ENCODE results near the gene GTPBP1. TPM values are rescaled to one million over a fixed set of nuclear protein-coding genes. Genes with fewer than 3 reads are reported as not detected.
A peak's percentile ranks its signal among the peaks of the same experiment; 100 is the strongest.

GTPBP1 gene
- total RNA-seq, 2 experiments from 2014 or later: 51.1 to 95.0 TPM

DNA sequence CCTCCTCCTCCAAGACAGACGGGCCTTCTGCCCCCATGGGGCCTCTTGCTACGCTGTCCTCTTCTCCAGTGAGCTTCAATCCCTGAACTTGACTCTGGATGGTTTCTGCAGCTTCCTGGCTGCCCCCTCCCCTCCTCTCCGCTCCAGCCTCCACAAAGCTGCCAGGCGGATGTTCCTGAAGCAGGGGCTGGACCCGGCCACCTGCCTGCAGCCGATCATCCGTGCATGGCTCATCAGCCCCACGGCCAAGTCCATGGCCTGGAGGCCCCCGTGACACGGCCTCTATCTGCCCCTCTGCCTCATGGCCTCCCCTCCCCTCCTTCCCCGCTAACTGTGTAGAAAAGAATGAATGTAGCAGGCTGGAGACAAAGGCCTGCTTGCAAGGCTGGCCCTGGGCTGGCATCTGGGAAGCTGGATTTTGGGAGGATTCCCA, 56.8 kb downstream of the GTPBP1 start:
- H2AFZ ChIP-seq (ENCODE audit: low read length): no peak overlapping the region
- no peaks in the 10 kb centered on the region for H3K9me3 ChIP-seq (ENCODE audit: low read length)
- POLR2A ChIA-PET: no interaction called here
- H3K4me3 ChIP-seq (ENCODE audit: low read depth, low read length, poor library complexity, severe bottlenecking): no peak overlapping the region
- intact Hi-C loops (cut with micrococcal nuclease; ENCODE audit: unreplicated experiment): no loop called here
- no peaks in the 10 kb centered on the region for H3K79me2 ChIP-seq (ENCODE audit: insufficient read depth, low read depth, low read length)
- no peak for DNase-seq (ENCODE audit: low spot score)
- no peak overlapping the region for H3K27ac ChIP-seq (ENCODE audit: low read depth, low read length, poor library complexity, severe bottlenecking)
- TF ChIP-seq EZH2phosphoT487 (IDR thresholded peaks at IDR 0.05; ENCODE audit: borderline replicate concordance, low read depth, low read length): no peak
- TF ChIP-seq CTCF (conservative IDR thresholded peaks at IDR 0.05; ENCODE audit: low read length): no peak
- no TSS peak for BruUV-seq (replicated peaks)
- no peaks in the 10 kb centered on the region for H3K36me3 ChIP-seq (ENCODE audit: insufficient read depth, low read length)
- peaks cover 11% of the 10 kb centered on the region for H3K4me1 ChIP-seq (ENCODE audit: insufficient read depth, low read length, poor library complexity, severe bottlenecking)
- H4K20me1 ChIP-seq (ENCODE audit: insufficient read depth, low read length): no peaks in the 10 kb centered on the region
- CTCF ChIA-PET (ENCODE audit: unreplicated experiment): no interaction called here
- no peak overlapping the region for H3K4me2 ChIP-seq (ENCODE audit: low read length)
- H3K9me2 ChIP-seq (ENCODE audit: insufficient read depth, low read length): no peaks in the 10 kb centered on the region

GRCh38 chr22:38766076-38766777, 60.5 kb downstream of the GTPBP1 start:
- Histone ChIP-seq H3K4me1 (ENCODE audit: insufficient read depth, low read length, poor library complexity, severe bottlenecking) (no peaks in the 10 kb centered on the region), H3K79me2 (ENCODE audit: insufficient read depth, low read depth, low read length) (no peaks in the 10 kb centered on the region), H3K4me2 (ENCODE audit: low read length) (no peak overlapping the region), H2AFZ (ENCODE audit: low read length) (no peak overlapping the region), H3K27ac (ENCODE audit: low read depth, low read length, poor library complexity, severe bottlenecking) (no peak overlapping the region), H4K20me1 (ENCODE audit: insufficient read depth, low read length) (no peaks in the 10 kb centered on the region), H3K4me3 (ENCODE audit: low read depth, low read length, poor library complexity, severe bottlenecking) (no peak overlapping the region), H3K36me3 (ENCODE audit: insufficient read depth, low read length) (no peaks in the 10 kb centered on the region), H3K9me2 (ENCODE audit: insufficient read depth, low read length) (no peaks in the 10 kb centered on the region), H3K9me3 (ENCODE audit: low read length) (no peaks in the 10 kb centered on the region)
- DNase-seq (ENCODE audit: low spot score): peak; percentile 26
- POLR2A ChIA-PET: no interaction called here
- TF ChIP-seq EZH2phosphoT487 (IDR thresholded peaks at IDR 0.05; ENCODE audit: borderline replicate concordance, low read depth, low read length) (no peak), CTCF (conservative IDR thresholded peaks at IDR 0.05; ENCODE audit: low read length) (peak; percentile 82)
- intact Hi-C loops (cut with micrococcal nuclease; ENCODE audit: unreplicated experiment): loop anchor here (5.0 kb wide), 2 partner anchors 91 to 356 kb away; no protein-coding TSS in a partner anchor
- no TSS peak for BruUV-seq (replicated peaks)
- CTCF ChIA-PET (ENCODE audit: unreplicated experiment): no interaction called here

DNA sequence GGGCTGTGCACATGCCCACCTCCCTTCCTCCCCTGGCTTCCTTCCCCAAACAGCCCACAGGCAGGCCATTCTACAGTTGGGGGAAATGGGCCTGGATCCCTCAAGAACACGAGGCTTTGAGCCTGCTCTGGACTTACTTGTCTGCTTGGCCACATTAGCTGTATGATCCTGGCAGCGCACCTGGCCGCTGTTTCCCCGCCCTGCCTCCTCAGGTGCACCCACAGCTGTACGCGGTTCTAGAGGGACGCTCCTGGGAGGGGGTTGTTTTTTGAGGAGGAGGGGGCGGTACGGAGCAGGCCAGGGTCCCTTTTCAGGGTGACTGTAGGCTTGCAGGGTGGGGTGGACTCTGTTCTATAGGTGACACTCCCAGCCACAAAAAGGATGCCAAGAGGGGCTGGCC, 61.6 kb downstream of the GTPBP1 start:
- TF ChIP-seq CTCF (conservative IDR thresholded peaks at IDR 0.05; ENCODE audit: low read length) (no peak), EZH2phosphoT487 (IDR thresholded peaks at IDR 0.05; ENCODE audit: borderline replicate concordance, low read depth, low read length) (no peak)
- H3K4me2 ChIP-seq (ENCODE audit: low read length): no peak overlapping the region
- BruUV-seq (replicated peaks): no TSS peak
- H3K9me2 ChIP-seq (ENCODE audit: insufficient read depth, low read length): no peaks in the 10 kb centered on the region
- H3K36me3 ChIP-seq (ENCODE audit: insufficient read depth, low read length): no peaks in the 10 kb centered on the region
- intact Hi-C loops (cut with micrococcal nuclease; ENCODE audit: unreplicated experiment): loop anchor here (5.0 kb wide), 2 partner anchors 90 to 355 kb away; no protein-coding TSS in a partner anchor
- H4K20me1 ChIP-seq (ENCODE audit: insufficient read depth, low read length): no peaks in the 10 kb centered on the region
- DNase-seq (ENCODE audit: low spot score): no peak
- no peaks in the 10 kb centered on the region for H3K9me3 ChIP-seq (ENCODE audit: low read length)
- H3K4me1 ChIP-seq (ENCODE audit: insufficient read depth, low read length, poor library complexity, severe bottlenecking): no peaks in the 10 kb centered on the region
- no peak overlapping the region for H2AFZ ChIP-seq (ENCODE audit: low read length)
- POLR2A ChIA-PET: no interaction called here
- H3K4me3 ChIP-seq (ENCODE audit: low read depth, low read length, poor library complexity, severe bottlenecking): no peak overlapping the region
- no peaks in the 10 kb centered on the region for H3K79me2 ChIP-seq (ENCODE audit: insufficient read depth, low read depth, low read length)
- no peak overlapping the region for H3K27ac ChIP-seq (ENCODE audit: low read depth, low read length, poor library complexity, severe bottlenecking)
- CTCF ChIA-PET (ENCODE audit: unreplicated experiment): no interaction called here
